SW 1271 (cell line): ENCODE data around the gene ATN1.

Source experiments
- DNase-seq, 2 experiments: peaks; one replicate each; lab custom pipeline; 2025; lab: John Stamatoyannopoulos, UW

The ATN1 gene

DNA sequence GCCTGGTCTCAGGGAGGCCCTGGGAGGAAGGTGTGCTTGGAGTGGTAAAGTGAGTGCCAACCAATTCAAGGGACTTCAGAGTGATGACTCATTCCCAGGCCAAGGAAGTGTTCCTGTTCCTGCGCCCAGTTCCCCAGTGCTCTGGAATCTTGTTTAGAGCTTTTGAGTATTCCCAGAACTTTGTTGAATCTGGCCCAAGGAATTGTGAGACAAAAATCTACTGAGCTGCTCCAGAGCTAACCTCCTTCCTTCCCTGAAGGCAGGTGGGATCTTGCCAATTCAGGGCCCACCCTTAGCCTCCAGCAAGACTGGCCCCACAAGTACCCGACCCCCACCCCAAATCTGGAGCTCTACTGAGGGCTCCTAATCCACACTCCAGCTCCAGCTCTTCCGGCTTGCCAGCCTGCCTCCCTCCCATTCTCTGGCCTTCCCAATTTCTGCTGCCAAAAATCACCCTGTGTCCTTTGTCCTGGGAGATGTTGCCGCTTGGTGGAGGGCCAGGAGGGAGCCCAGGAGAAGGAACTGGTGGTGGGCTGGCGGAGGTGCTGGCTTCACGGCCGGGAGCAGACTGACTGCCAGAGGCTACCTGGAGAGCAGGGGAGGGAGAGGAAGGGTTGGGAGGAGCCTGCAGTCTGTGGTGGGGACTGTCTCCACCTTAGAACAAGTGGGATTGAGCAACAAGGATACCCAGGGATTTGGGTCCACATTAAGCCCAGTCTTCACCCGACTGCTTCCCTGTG, 2.0 kb upstream of the ATN1 start:
- DNase-seq: peak; percentile 59 to 88

DNA sequence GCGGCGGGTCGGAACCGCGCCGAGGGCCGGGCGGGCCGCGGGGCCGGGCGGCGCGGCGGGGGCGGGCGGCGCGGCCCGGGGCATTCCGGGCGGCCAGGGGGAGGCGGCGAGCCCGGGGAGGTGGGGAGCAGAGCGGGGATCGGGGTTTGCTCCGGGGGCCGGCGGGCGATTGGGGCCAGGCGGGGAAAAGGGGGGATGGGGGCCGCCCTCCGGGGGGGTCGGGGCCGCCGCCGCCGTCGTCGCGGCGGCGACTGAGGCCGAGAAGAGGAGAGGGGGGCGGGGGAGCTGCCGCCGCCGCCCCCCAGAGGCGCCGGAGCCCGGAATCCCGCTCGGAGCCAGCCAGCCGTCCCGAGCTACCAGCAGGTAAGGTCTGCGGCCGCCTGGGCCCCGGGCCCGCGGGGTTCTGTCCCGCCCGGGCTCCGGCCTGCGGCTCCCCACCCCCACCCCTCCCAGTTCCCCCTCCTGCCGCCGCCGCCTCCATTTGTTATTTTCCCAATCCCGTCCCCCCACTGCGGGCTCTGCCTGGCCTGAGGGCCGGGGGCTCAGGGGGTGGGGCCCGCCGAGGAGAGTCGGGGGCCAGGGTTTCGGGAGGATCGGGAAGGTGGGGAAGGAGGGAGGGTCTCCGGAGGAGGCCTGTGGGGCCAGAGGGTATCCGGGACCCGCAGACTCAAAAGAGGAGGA, 403 bp downstream of the ATN1 start:
- DNase-seq: no peak

DNA sequence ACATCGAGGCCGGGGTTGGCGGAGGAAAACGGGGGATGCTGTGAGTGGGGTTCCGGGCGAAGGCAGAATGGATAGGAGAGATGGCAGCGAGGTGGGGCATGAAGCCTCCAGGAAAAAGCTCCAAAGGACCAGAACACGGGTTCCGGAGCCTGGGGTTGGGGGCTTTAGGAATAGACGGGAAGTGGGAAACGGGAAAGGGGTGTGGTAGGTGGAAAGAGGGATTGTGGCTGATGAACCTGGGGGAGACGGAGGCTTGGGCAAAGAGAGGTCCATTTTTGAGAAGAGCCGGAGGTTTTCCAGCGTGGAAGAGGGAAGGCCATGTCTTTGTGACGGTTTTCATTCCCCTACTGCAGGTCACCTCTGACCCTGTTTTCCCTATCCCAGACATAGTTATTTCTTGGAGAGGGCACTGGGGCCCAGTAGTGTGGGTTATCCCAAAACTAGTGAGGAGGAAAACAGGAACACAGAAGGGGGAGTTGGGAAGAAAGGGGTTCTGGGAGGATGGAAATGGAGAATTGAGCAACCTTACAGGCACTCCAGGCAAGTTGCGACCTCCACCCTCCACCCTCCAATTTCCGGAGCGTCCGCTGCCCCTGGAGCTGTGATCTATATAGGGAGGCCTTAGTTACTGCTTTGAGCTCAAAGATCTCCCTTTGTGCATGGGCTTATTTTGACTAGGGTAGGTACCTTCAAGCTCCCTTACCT, 1.1 kb downstream of the ATN1 start:
- DNase-seq: no peak

DNA sequence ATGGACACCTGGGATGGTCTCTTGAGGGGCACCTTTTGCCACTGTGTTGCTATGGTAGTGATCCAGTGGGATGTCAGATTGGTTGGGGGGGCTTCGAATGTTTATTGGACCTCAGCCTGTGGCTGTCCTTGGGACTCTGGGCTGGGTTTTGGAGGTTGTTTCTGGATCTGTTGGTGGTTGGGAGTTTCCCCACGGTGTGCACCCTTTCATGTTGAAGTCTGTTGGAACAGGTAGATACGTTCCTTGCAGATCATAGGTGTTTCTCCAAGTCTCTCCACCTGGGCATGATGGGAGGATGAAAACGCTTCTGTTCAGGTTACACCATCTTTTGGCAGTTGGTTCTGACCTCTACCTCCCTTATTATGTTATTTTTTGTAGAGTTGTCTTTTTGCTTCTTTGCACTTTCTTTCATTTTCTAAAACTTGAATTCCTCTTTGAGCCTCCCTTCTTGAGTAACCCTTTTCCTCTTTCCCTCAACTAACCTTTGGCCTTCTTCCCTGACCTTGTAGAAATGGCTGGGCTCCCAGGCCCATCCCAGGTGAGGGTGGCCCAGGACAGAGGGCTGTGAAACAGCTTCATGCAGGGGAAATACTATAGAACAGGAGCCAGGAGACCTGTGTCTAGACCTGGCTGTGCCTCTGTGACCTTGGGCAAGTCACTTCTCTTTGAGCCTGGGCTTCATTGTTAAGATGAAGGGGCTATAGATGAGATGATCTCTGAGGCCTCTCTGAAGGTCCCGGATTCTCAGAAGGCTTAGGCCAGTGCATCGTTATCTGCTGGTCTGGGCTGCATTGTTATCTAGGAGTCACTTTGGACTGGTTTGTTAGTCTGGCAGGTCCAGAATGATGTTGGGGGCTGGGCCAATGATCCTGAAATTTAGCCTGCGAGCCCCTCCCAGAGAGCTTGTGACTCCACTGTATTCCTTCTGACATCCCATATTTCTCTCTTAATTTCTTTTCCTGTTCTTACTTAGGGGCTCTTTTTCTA, 2.0 kb downstream of the ATN1 start:
- no peak for DNase-seq

DNA sequence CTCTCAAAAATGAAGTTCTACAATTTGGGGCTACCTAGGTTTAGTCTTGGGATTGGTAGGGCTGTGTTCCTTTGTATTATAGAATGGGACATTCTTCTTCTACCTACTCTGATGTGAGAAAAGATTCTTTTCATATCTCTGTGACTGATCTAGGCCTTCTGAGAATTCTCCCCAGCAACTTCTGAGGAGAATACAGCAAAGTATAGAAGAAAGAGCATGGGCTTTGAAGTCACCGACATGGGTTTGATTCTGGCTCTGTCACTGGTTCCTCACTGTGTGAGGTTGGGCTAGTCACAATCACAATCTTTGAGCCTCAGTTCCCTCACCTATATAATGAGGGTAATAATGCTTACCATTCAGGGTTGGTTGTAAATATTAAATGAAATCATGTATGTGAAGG, 5.0 kb downstream of the ATN1 start:
- no peak for DNase-seq

DNA sequence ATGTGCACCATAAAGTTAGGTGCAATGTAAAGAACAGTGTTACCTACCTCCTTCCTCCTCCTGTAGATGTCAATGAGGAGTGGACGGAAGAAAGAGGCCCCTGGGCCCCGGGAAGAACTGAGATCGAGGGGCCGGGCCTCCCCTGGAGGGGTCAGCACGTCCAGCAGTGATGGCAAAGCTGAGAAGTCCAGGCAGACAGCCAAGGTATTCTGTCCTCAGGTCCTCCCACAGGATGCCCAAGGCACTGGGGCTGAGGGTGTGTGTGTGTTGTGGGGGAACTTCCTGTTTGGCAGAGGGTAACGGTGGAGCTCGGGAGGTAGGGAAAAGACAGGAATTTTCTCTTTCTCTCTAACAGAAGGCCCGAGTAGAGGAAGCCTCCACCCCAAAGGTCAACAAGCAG, 6.4 kb downstream of the ATN1 start:
- peak in 1 of 2 experiments; percentile 52 for DNase-seq

DNA sequence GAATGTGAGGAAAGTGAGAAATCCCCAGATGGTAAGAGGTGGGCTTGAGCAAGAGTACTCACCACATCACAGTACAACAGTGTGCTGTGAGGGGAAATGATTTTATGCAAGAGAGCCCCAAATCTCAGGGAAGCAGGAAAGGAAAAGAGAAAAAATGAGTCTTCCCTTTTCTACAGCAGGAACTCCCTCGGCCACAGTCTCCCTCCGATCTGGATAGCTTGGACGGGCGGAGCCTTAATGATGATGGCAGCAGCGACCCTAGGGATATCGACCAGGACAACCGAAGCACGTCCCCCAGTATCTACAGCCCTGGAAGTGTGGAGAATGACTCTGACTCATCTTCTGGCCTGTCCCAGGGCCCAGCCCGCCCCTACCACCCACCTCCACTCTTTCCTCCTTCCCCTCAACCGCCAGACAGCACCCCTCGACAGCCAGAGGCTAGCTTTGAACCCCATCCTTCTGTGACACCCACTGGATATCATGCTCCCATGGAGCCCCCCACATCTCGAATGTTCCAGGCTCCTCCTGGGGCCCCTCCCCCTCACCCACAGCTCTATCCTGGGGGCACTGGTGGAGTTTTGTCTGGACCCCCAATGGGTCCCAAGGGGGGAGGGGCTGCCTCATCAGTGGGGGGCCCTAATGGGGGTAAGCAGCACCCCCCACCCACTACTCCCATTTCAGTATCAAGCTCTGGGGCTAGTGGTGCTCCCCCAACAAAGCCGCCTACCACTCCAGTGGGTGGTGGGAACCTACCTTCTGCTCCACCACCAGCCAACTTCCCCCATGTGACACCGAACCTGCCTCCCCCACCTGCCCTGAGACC, 7.8 kb downstream of the ATN1 start:
- no peak for DNase-seq

DNA sequence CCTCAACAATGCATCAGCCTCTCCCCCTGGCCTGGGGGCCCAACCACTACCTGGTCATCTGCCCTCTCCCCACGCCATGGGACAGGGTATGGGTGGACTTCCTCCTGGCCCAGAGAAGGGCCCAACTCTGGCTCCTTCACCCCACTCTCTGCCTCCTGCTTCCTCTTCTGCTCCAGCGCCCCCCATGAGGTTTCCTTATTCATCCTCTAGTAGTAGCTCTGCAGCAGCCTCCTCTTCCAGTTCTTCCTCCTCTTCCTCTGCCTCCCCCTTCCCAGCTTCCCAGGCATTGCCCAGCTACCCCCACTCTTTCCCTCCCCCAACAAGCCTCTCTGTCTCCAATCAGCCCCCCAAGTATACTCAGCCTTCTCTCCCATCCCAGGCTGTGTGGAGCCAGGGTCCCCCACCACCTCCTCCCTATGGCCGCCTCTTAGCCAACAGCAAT, 8.5 kb downstream of the ATN1 start:
- no peak for DNase-seq

DNA sequence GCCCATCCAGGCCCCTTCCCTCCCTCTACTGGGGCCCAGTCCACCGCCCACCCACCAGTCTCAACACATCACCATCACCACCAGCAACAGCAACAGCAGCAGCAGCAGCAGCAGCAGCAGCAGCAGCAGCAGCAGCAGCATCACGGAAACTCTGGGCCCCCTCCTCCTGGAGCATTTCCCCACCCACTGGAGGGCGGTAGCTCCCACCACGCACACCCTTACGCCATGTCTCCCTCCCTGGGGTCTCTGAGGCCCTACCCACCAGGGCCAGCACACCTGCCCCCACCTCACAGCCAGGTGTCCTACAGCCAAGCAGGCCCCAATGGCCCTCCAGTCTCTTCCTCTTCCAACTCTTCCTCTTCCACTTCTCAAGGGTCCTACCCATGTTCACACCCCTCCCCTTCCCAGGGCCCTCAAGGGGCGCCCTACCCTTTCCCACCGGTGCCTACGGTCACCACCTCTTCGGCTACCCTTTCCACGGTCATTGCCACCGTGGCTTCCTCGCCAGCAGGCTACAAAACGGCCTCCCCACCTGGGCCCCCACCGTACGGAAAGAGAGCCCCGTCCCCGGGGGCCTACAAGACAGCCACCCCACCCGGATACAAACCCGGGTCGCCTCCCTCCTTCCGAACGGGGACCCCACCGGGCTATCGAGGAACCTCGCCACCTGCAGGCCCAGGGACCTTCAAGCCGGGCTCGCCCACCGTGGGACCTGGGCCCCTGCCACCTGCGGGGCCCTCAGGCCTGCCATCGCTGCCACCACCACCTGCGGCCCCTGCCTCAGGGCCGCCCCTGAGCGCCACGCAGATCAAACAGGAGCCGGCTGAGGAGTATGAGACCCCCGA, 9.1 kb downstream of the ATN1 start:
- DNase-seq: no peak

DNA sequence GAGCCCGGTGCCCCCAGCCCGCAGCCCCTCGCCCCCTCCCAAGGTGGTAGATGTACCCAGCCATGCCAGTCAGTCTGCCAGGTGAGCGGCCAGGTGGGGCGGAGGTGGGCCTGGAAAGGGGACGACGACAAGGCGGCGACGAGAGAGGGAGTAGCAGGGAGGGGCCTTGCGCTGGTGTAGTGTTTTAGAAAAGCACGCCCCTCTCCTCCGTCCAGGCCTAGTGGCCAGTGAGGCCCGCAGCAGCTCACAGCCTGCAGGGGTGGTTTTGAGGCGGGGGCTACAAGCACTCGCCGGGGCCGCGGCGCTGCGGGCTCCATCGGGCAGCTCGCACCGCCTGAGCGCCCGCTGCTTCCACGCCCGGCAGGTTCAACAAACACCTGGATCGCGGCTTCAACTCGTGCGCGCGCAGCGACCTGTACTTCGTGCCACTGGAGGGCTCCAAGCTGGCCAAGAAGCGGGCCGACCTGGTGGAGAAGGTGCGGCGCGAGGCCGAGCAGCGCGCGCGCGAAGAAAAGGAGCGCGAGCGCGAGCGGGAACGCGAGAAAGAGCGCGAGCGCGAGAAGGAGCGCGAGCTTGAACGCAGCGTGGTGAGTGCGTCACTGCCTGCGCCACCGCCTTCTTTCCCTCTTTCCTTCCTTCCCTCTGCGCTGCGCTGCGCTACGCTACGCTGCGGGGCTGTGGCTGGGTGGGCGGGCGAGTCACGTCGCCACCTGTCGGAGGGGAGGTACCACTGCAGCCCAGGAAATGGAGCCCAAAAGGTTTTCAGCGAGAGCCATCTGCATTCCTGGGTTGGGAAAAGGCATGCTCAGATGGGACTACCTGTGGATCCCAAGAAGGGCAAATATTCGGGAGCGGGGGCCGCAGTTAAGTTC, 10.0 kb downstream of the ATN1 start:
- DNase-seq: peak; percentile 87 to 94

DNA sequence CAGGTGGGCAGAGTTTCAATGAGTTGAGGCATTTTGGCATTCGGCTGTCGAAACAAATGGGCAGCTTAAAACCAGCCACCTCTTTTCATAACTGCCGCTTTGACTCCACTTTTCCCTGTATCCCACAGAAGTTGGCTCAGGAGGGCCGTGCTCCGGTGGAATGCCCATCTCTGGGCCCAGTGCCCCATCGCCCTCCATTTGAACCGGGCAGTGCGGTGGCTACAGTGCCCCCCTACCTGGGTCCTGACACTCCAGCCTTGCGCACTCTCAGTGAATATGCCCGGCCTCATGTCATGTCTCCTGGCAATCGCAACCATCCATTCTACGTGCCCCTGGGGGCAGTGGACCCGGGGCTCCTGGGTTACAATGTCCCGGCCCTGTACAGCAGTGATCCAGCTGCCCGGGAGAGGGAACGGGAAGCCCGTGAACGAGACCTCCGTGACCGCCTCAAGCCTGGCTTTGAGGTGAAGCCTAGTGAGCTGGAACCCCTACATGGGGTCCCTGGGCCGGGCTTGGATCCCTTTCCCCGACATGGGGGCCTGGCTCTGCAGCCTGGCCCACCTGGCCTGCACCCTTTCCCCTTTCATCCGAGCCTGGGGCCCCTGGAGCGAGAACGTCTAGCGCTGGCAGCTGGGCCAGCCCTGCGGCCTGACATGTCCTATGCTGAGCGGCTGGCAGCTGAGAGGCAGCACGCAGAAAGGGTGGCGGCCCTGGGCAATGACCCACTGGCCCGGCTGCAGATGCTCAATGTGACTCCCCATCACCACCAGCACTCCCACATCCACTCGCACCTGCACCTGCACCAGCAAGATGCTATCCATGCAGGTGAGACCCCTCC, 10.8 kb downstream of the ATN1 start:
- no peak for DNase-seq

DNA sequence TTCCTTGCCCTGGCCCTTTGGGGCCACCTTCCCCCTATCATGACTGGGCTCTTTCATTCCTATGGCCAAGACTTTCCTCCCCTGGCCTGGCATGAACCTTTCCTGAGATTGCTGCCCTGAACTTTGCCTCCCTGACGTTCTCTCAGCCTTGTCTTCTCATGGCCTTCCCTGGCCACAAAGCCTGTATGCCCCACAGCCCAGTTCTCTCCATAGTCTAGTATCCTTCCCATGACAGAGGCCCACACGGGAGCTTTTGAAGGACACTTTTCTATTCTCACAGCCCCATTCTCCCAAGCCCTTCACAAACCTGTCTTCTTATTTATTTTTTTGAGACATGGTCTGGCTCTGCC, 11.4 kb downstream of the ATN1 start:
- DNase-seq: no peak

DNA sequence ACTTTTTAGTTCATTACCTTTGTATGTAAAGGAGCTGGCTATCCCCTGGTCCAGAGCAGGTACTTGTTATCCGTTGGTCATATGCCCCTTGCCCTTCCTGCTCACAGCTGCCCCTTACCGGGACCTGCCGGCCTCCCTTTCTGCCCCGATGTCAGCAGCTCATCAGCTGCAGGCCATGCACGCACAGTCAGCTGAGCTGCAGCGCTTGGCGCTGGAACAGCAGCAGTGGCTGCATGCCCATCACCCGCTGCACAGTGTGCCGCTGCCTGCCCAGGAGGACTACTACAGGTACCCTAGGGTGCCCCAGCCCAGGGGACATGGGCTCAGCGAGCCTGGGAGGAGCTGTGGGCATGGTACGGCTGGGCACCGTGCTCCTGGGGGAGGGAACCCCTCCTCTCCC, 13.5 kb downstream of the ATN1 start:
- DNase-seq: no peak

DNA sequence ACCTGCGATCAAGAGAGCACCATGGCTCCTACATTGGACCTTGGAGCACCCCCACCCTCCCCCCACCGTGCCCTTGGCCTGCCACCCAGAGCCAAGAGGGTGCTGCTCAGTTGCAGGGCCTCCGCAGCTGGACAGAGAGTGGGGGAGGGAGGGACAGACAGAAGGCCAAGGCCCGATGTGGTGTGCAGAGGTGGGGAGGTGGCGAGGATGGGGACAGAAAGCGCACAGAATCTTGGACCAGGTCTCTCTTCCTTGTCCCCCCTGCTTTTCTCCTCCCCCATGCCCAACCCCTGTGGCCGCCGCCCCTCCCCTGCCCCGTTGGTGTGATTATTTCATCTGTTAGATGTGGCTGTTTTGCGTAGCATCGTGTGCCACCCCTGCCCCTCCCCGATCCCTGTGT, 14.0 kb downstream of the ATN1 start:
- no peak for DNase-seq

DNA sequence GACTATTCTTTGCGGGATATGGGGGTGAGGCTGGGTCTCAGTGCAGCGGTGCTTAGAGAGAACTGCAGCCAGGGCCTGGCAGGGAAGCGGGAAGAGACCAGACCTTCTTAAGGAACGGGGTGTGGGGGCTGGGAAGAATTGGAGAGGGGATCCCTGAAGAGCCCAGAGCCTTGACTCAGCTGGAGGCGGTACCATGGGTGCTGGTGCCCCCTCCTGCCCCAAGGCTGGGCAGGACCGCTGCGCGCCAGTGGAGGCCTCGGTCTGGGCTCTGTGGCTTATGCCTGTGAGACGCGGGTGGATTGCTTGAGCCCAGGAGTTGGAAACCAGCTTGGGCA, 14.5 kb downstream of the ATN1 start:
- DNase-seq: no peak

DNA sequence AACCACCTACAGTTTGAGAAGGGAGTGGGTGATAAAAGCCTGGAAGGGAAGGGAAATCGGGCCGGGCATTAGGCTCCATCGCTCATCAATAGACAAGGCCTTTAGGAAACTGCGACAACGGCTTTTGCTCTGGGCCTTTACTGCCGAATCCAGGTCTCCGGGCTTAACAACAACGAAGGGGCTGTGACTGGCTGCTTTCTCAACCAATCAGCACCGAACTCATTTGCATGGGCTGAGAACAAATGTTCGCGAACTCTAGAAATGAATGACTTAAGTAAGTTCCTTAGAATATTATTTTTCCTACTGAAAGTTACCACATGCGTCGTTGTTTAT, 15.6 kb downstream of the ATN1 start:
- peak; percentile 54 to 92 for DNase-seq

DNA sequence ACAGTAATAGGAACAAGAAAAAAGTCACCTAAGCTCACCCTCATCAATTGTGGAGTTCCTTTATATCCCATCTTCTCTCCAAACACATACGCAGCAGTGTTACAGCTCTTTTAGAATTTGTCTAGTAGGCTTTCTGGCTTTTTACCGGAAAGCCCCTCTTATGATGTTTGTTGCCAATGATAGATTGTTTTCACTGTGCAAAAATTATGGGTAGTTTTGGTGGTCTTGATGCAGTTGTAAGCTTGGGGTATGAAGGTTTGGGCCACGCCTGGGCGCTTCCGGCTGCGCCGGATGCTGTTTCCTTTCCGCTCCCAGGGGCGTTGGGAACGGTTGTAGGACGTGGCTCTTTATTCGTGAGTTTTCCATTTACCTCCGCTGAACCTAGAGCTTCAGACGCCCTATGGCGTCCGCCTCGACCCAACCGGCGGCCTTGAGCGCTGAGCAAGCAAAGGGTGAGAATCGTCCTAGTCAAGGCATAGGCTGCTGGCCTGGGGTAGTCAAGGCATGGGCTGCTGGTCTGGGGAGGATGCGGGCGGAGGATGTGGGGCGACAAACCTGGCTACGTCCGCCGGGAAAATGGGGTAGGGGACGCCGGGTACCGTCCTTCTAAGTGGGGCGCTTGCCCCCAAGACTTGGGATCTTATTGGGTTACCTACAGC, 16.1 kb downstream of the ATN1 start, which contains the start of the genes C12orf57 and RNU7-1:
TSS of gene C12orf57 (plus strand) at position 301 of the 659 bp plus-strand sequence. CDS start at position 401, 100 bp downstream.
TSS of gene RNU7-1 (plus strand) at position 95 of the 659 bp plus-strand sequence.
- DNase-seq: peak; percentile 82 to 92
